Cerebellar cortex (tissue), 1 donor: ENCODE measurements around the gene SUMO3.
"Not testable (repeated sequence)": the region's sequence is repeated elsewhere in the genome, so short reads cannot be mapped to it uniquely, and the experiment has no call there.

Source experiments
- DNase-seq: peaks from one replicate; pipeline ENCODE4 v3.0.0-alpha.2; 2015; ENCODE audit warnings: low spot score

SUMO3 gene

DNA sequence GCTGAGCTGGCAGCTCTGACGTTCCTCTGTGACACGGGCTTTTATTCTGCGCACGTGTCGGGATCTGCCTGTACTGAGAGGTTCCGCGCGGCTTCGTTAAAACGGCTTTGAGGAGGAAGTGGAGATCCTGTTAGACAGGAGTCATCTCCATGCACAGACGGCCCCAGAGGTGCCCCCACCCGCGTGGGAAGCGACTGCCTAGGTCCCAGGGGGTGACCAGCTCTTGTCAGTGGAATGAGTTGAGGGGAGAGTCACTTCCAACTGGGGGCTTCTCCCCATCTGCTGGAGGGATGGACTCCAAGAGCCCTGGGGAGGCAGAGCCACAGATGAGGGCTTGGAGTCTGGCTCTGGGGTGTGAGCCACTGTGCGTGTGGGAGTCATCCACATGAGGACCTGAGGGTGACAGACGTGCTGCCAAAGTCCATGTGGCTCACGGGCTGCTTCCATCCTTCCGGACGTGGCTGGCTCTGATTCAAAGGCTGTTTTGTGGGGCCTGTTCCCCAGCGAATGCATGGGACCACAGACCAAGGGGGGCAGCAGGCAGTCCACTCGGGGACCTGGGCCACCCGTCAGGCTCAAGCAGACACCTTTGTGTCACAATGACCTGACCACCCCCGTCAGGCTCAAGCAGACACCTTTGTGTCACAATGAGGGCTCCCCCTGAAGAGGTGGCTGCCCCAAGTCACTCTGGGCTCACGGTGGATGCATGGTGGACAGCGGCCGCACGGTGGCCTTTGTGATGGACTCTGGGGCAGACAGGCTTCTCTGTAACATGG lies 28.8 kb upstream of the SUMO3 start:
- DNase-seq, result peak; percentile 20

- DNase-seq, result no peak
Observed at GRCh38 chr21:44846224-44846484, 28.3 kb upstream of the SUMO3 start.

DNA sequence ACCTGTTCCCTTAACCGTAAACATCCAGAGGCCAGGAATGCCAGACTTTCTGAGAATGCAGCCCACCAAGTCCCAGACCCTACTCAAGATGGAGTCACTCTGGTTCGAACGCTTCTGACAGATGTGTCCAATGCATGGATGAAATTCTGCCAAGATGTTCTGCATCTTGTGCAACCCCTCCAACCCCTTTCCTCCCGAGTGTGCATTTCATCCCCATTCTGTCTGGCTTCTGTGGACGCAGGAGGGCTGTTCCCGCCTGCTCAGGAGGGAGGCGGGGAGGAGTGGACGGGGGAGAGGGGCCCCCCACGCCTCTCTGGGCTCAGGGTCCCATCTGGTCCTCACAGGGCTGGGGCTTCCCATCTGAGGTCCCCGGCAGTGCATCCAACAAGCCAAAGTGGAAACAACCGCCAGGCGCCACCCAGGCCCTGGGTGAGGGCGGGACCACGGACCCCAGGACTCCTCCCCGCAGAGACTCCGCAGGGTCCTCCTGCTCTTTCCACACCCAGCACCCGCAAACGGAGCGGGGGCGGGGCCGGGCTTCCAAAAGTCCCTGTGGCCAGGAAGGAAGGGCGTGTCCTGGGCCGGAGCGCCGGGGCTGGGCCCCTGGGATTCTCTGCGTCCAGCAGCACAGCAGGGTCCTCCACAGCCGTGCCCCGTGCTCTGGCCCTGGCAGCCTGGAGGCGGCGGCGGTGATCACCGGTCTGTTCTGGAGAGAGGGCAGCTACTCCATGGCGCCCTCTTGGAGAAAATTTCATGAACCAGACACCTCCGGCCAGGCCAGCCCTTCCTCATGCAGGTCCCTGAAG lies 27.8 kb upstream of the SUMO3 start:
- DNase-seq, result peak; percentile 54

DNA sequence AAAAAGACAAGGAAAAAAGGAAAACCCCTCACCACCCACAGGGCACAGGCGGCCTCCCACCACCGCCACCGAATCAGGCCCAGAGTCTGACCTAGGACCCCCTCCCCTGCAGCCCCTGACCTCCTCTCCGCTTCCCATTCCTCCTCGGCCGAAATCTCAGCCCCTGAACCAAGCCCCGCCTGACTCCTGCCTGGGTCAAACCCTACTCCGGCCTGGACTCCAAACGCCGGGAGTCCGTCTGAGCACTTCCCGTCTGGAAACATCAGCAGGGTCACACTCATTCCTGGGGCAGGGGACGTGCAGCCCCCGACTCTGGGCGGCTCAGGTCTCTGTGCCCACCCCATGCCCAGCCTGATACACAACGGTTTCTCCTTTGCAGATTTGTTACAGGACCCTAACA lies 26.4 kb upstream of the SUMO3 start:
- DNase-seq, result no peak

- DNase-seq, result no peak
Observed at GRCh38 chr21:44842721-44843445, 25.0 kb upstream of the SUMO3 start.

- DNase-seq, result no peak
Observed at GRCh38 chr21:44842087-44842486, 24.2 kb upstream of the SUMO3 start.

GRCh38 chr21:44840771-44841170 lies 22.9 kb upstream of the SUMO3 start:
- no peak for DNase-seq

DNA sequence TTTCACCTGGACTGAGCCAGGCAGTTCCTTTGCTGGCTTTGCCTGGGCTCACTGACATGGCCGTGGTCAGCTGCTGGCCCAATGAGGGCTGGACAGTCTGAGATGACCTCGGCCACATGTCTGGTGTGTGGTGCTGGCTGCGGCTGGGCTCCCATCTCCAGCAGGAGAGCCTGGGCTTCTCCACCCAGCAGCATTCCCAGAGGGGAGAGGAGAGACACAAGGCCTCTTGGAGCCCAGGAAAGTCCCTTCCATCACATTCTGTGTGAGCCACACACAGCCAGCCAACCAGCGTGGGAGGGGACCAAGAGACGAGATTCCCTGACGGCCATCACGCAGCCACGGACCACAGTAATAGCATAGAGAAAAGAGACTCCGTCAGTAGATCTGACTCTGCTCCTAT lies 21.1 kb upstream of the SUMO3 start:
- no peak for DNase-seq

- DNase-seq, result no peak
Observed at GRCh38 chr21:44838039-44838895, 20.4 kb upstream of the SUMO3 start.

DNA sequence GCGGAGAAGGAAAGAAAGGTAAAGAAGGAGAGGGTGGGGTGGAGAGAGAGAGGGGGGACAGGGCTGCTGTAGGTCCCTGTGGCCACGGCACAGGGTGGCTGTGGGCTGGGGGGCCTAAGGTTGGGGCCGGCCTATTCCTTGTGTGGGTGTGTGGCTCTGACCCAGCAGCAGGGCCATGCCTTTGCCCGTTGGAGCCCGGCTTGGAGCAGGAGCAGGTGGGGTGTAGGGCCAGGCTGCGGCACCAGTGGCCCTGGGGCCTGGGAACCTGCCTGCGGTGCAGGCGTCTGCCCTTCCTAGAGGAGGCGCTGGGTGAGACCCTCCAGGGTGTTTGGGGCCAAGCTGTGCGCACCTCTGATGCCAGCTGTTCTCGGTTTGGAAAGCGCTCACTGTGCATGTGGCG lies 19.7 kb upstream of the SUMO3 start:
- DNase-seq, result no peak

DNA sequence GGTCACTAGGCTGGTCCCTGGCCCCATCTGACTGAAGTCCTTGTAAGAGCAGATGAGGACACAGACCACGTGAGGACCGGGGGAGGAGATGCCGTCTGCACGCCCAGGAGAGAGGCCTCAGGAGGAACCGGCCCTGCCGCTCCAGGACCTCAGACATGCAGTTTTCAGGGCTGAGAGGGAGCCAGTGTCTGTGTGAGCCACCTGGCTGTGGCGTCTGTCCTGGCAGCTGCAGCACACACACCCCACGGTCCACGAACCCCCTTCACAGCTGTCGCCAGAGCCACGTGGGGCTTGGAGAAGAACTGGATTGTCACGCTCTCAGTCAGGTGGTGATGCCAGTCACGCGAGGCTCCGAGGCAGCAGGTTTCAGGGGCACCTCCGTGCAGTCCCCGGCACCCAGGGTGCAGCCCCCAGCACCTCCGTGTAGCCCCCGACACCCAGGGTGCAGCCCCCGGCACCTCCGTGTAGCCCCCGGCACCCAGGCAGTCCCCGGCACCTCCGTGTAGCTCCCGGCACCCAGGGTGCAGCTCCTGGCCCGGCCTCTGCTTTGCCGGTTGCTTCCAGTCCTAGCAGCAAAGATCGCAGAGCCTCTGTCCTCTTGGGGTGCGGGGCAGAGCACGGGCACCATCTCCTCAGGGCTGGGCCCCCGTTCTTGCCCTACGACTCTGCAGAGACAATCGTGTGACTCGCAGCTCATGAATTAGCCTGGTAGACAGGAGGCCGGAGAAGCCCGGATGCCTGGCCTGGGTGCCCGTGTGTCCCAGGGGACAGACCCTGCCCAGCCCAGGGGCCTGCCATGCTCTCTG lies 19.0 kb upstream of the SUMO3 start:
- peak; percentile 34 for DNase-seq

DNA sequence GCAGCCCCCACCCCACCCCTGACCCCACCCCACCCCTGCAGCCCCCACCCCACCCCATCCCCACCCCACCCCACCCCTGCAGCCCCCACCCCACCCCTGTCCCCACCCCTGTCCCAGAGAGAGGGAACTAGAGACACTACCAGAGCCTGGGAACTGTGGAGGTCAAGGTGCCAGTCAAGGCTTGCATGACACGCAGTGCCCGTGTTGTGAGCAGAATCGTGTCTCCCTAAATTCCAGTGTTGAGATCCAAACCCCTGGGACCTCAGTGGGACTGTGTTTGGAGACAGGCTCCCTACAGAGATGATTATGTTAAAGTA lies 18.4 kb upstream of the SUMO3 start:
- no peak for DNase-seq

- DNase-seq, result no peak
Observed at GRCh38 chr21:44835647-44835973, 17.7 kb upstream of the SUMO3 start.

GRCh38 chr21:44834951-44835646 lies 17.2 kb upstream of the SUMO3 start:
- no peak for DNase-seq

GRCh38 chr21:44834231-44834950 lies 16.5 kb upstream of the SUMO3 start:
- no peak for DNase-seq

- DNase-seq, result no peak
Observed at GRCh38 chr21:44833663-44834062, 15.8 kb upstream of the SUMO3 start.

DNA sequence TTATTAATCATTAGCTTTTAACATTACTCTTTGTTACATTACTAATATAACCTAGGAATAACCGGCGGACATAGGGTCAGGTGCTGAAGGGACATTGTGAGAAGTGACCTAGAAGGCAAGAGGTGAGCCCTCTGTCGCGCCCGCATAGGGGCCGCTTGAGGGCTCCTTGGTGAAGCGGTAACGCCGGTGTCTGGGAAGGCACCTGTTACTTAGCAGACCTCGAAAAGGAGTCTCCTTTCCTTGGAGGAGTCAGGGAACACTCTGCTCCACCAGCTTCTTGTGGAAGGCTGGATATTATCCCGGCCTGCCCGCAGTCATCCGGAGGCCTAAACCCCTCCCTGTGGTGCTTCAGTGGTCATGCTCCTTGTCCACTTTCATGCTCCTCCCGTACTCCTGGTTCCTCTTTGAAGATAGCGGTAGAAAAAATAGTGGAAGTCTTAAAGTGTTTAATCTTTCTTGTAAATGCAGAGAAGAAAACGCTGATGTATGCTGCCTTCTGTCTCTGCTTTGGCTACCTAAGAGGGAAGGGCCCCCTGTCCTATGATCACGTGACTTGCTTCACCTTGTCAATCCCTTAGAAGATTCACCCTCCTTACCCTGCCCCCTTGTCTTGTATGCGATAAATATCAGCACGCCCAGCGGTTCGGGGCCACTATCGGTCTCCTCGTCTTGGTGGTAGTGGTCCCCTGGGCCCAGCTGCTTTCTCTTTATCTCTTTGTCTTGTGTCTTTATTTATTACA lies 14.8 kb upstream of the SUMO3 start:
- DNase-seq, result not testable (repeated sequence)

GRCh38 chr21:44831227-44831860 lies 13.5 kb upstream of the SUMO3 start:
- DNase-seq, result no peak

DNA sequence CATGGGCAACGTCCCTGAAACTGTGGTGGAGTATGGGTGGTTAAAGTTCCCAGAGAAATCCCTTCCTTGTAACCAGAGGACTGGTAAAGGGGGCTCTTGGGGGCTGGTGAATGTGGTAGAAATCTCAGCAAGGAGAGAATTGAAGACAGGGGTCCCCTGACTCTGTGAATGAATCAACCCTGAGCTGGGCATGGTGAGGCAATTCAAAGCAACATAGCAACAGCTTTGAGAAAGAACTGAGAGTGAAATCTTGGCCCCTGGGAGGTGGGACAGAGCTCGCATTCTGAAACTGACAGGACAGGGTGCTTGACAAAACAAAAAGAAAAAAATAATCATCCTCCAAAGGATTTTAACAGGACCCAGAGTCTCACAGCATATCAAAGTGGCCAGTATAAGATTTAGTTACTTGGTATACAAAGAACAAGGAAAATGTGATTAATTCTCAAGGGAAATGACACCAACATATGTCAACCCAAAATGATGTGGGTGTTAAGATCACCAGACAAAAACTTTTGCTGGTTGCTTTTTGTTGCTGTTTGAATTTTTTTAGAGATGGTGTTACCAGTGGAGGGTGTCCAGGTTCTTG lies 11.7 kb upstream of the SUMO3 start:
- no peak for DNase-seq
